IMR-90 (cell line): ENCODE measurements around the gene SPPL3. TPM values are rescaled to one million over a fixed set of nuclear protein-coding genes. Genes with fewer than 3 reads are reported as not detected.

Experiments
- ATAC-seq: fragments of 200-7000 bp; cut with Tn5 transposase; 2 replicates; pipeline ENCODE4 v1.9.1; 2020; ENCODE audit warnings: low read depth, mild to moderate bottlenecking, moderate library complexity
- BruUV-seq: library from RNA; stranded (reverse); fragments of 400-500 nt; replicated peaks from 2 replicates; lab custom pipeline; 2021; lab: Mats Ljungman, UMichigan
- CTCF ChIA-PET: fragments of 300-600 bp; formaldehyde crosslinking; extraction: SDS; loops from one replicate; lab custom pipeline; 2021; ENCODE audit warnings: antibody characterized with exemption; lab: Yijun Ruan, JAX
- POLR2A ChIA-PET: fragments of 300-600 bp; sonication (Branson Sonifier 250); formaldehyde crosslinking; loops from one replicate; lab custom pipeline; 2022; ENCODE audit warnings: antibody characterized with exemption; ENCODE audit not compliant: unreplicated experiment; lab: Charles Lee
- DNase-seq: peaks from one replicate; pipeline ENCODE4 v3.0.0; 2013
- H2AFZ ChIP-seq: replicated peaks from 2 replicates; pipeline ENCODE3; 2013; ENCODE audit warnings: low read length, mild to moderate bottlenecking; ENCODE audit not compliant: poor library complexity
- H2AK5ac ChIP-seq: 2 replicates; pipeline ENCODE4 v1.6.1; 2013; ENCODE audit warnings: low read depth, low read length, inconsistent platforms
- H2AK9ac ChIP-seq: replicated peaks from 2 replicates; pipeline ENCODE3; 2013; ENCODE audit warnings: mild to moderate bottlenecking, low read depth, low read length, moderate library complexity; ENCODE audit not compliant: poor library complexity
- H2BK120ac ChIP-seq: 2 replicates; pipeline ENCODE4 v1.6.1; 2013; ENCODE audit warnings: low read depth, low read length, inconsistent platforms
- H2BK15ac ChIP-seq: 3 replicates; pipeline ENCODE4 v1.6.1; 2013; ENCODE audit warnings: low read depth, low read length, inconsistent platforms
- H2BK20ac ChIP-seq: 2 replicates; pipeline ENCODE4 v1.6.1; 2013; ENCODE audit warnings: low read depth, mild to moderate bottlenecking, inconsistent platforms, low read length, moderate library complexity
- H2BK5ac ChIP-seq: 2 replicates; pipeline ENCODE4 v1.6.1; 2013; ENCODE audit warnings: mild to moderate bottlenecking, low read depth, low read length, inconsistent platforms; ENCODE audit not compliant: poor library complexity, severe bottlenecking
- H3K14ac ChIP-seq: replicated peaks from 2 replicates; pipeline ENCODE4 v1.6.1; 2013; ENCODE audit warnings: low read depth, low read length, inconsistent platforms
- H3K18ac ChIP-seq: 2 replicates; pipeline ENCODE4 v1.6.1; 2013; ENCODE audit warnings: low read depth, low read length, control low read depth
- H3K23ac ChIP-seq: 2 replicates; pipeline ENCODE4 v1.6.1; 2013; ENCODE audit warnings: low read depth, low read length, inconsistent platforms
- H3K27ac ChIP-seq: 2 replicates; pipeline ENCODE4 v1.5.1; 2013; ENCODE audit warnings: mild to moderate bottlenecking, control low read depth, low read length; ENCODE audit not compliant: insufficient read depth
- H3K27me3 ChIP-seq: 2 replicates; pipeline ENCODE4 v1.6.1; 2013; ENCODE audit warnings: low read length; ENCODE audit not compliant: control insufficient read depth, insufficient read depth
- H3K36me3 ChIP-seq: 2 replicates; pipeline ENCODE4 v1.6.1; 2013; ENCODE audit warnings: low read length, mixed read lengths; ENCODE audit not compliant: control insufficient read depth, insufficient read depth
- H3K4ac ChIP-seq: 2 replicates; pipeline ENCODE4 v1.6.1; 2013; ENCODE audit warnings: low read depth, low read length, inconsistent platforms
- H3K4me1 ChIP-seq: 2 replicates; pipeline ENCODE4 v1.6.1; 2013; ENCODE audit warnings: low read length, mixed read lengths; ENCODE audit not compliant: control insufficient read depth, insufficient read depth
- H3K4me2 ChIP-seq: 2 replicates; pipeline ENCODE4 v1.6.1; 2013; ENCODE audit warnings: low read depth, mild to moderate bottlenecking, control low read depth, low read length, moderate library complexity
- H3K4me3 ChIP-seq: 2 replicates; pipeline ENCODE4 v1.5.1; 2013; ENCODE audit warnings: low read depth, mild to moderate bottlenecking, control low read depth, low read length, moderate library complexity; ENCODE audit not compliant: insufficient read depth
- H3K56ac ChIP-seq: 2 replicates; pipeline ENCODE4 v1.6.1; 2013; ENCODE audit warnings: low read length, inconsistent platforms; ENCODE audit not compliant: insufficient read depth; ENCODE audit errors: extremely low read depth
- H3K79me1 ChIP-seq, 2 experiments: 2 replicates each; pipeline ENCODE4 v1.6.1; 2013; ENCODE audit warnings: low read length in 2 of 2, inconsistent platforms in 1 of 2, low read depth in 1 of 2
- H3K9ac ChIP-seq: 2 replicates; pipeline ENCODE4 v1.6.1; 2013; ENCODE audit warnings: low read depth, low read length, control low read depth
- H3K9me1 ChIP-seq: 2 replicates; pipeline ENCODE4 v1.6.1; 2013; ENCODE audit warnings: low read length, inconsistent platforms; ENCODE audit not compliant: insufficient read depth
- H3K9me3 ChIP-seq: 2 replicates; pipeline ENCODE4 v1.6.1; 2013; ENCODE audit warnings: low read length; ENCODE audit not compliant: control insufficient read depth, insufficient read depth
- H4K20me1 ChIP-seq: 2 replicates; pipeline ENCODE4 v1.6.1; 2013; ENCODE audit warnings: low read length, inconsistent platforms; ENCODE audit not compliant: insufficient read depth
- H4K5ac ChIP-seq: 2 replicates; pipeline ENCODE4 v1.6.1; 2013; ENCODE audit warnings: mild to moderate bottlenecking, low read depth, low read length, control low read depth
- H4K8ac ChIP-seq, 2 experiments: 2 replicates each; pipeline ENCODE4 v1.6.1; 2013; ENCODE audit warnings: low read depth in 2 of 2, low read length in 2 of 2, control low read depth in 1 of 2, inconsistent platforms in 1 of 2
- H4K91ac ChIP-seq: 2 replicates; pipeline ENCODE4 v1.6.1; 2013; ENCODE audit warnings: low read depth, low read length, inconsistent platforms; ENCODE audit not compliant: insufficient read depth
- BHLHE40 ChIP-seq: fragments of 150-350 bp; IDR thresholded peaks from 2 replicates; pipeline ENCODE4 v1.6.1; 2016; ENCODE audit warnings: mild to moderate bottlenecking, low read depth, low read length
- CHD1 ChIP-seq: IDR thresholded peaks from 2 replicates; pipeline ENCODE4 v1.6.1; 2012; ENCODE audit warnings: low read depth, low read length, improper control_type of control experiment
- ELK1 ChIP-seq: fragments of 150-350 bp; IDR thresholded peaks from 2 replicates; pipeline ENCODE4 v1.6.1; 2016; ENCODE audit warnings: low read depth, mild to moderate bottlenecking, low read length, moderate library complexity, borderline replicate concordance
- FOS ChIP-seq: fragments of 150-350 bp; IDR thresholded peaks from 2 replicates; pipeline ENCODE4 v1.6.1; 2016; ENCODE audit warnings: low read depth, low read length
- POLR2A ChIP-seq: IDR thresholded peaks from 2 replicates; pipeline ENCODE4 v1.6.1; 2012; ENCODE audit warnings: mild to moderate bottlenecking, low read depth, low read length
- RAD21 ChIP-seq: IDR thresholded peaks from 2 replicates; pipeline ENCODE4 v1.6.1; 2012; ENCODE audit warnings: low read length, improper control_type of control experiment
- SMC3 ChIP-seq: fragments of 150-350 bp; IDR thresholded peaks from 2 replicates; pipeline ENCODE4 v1.6.1; 2016; ENCODE audit warnings: low read depth, mild to moderate bottlenecking, antibody characterized with exemption, low read length, moderate library complexity
- WGBS, 2 experiments: methylation state at CpG; one replicate each; pipeline versions ENCODE4 v1.1.5 to v1.1.7; 2013; ENCODE audit warnings: missing lambda C conversion rate in 2 of 2; ENCODE audit not compliant: insufficient read length in 1 of 2; ENCODE audit errors: extremely low coverage in 2 of 2; 5-methylcytosine and 5-hydroxymethylcytosine counted together
- dilution Hi-C: fragments of 300-500 bp; cut with HindIII; formaldehyde crosslinking; loops from one replicate; pipeline ENCODE4 v1.14.3; 2018; ENCODE audit warnings: low sequenced_read_pairs; ENCODE audit not compliant: unreplicated experiment
- in situ Hi-C: fragments of 300-500 bp; cut with MboI; formaldehyde crosslinking; loops from 3 replicates; pipeline ENCODE4 v1.14.3; 2019; ENCODE audit warnings: low sequenced_read_pairs, inconsistent platforms, mixed read lengths
- intact Hi-C: fragments of 100-400 bp; cut with micrococcal nuclease; formaldehyde crosslinking; loops from 2 replicates; pipeline ENCODE4 v1.10.0; 2022
- polyA plus RNA-seq, 3 experiments: library from polyadenylated mRNA; depleted of rRNA; stranded (reverse); fragments of >200 nt; gene quantifications; 2 replicates each; pipeline ENCODE4 v1.2.3, GENCODE V29; 2012; ENCODE audit warnings: low replicate concordance in 1 of 3
- total RNA-seq: library from RNA; depleted of rRNA; stranded (reverse); fragments of >200 nt; gene quantifications from 2 replicates; pipeline ENCODE4 v1.2.3, GENCODE V29; 2012

SPPL3 gene
- total and polyA plus RNA-seq, 2 of the 4 experiments (the other 2 are of a cell fraction) = 1.6 to 18.0 TPM

GRCh38 chr12:120843472-120843871 lies 60.7 kb downstream of the SPPL3 start:
- Histone ChIP-seq H3K9me1 (peaks cover 9% of the 10 kb centered on the region; the same call in 1 of the 2 replicates), H3K56ac (no peak overlapping the region), H2BK5ac (no peak overlapping the region), H2AFZ (no peak overlapping the region), H2BK20ac (no peak overlapping the region), H3K4me2 (no peak overlapping the region), H4K91ac (no peak overlapping the region), H2BK15ac (no peak overlapping the region), H3K36me3 (peaks cover 3% of the 10 kb centered on the region), H3K4me3 (no peak overlapping the region), H3K27me3 (no peaks in the 10 kb centered on the region), H3K9me3 (no peaks in the 10 kb centered on the region), H3K9ac (no peak overlapping the region), H3K4ac (no peak overlapping the region), H2AK9ac (no peak overlapping the region), H3K14ac (no peak overlapping the region), H4K5ac (no peak overlapping the region), H4K20me1 (peaks cover 43% of the 10 kb centered on the region), H2BK120ac (no peak overlapping the region), H4K8ac (no peak overlapping the region), H3K18ac (no peak overlapping the region), H2AK5ac (no peak overlapping the region), H3K79me1 (peaks cover 20 to 57% of the 10 kb centered on the region in 2 experiments), H3K23ac (no peak overlapping the region), H3K27ac (no peak overlapping the region), H3K4me1 (peaks cover 7% of the 10 kb centered on the region)
- TF ChIP-seq RAD21 = no peak
- TF ChIP-seq ELK1 = no peak
- no peak for TF ChIP-seq CHD1
- no peak for TF ChIP-seq BHLHE40
- no peak for TF ChIP-seq POLR2A
- no peak for TF ChIP-seq FOS
- TF ChIP-seq SMC3 = no peak
- CTCF ChIA-PET = no interaction called here
- no CpG with 5 or more reads among the region's 6 CpGs for WGBS, 2 experiments
- intact Hi-C loops (no loop called here), dilution Hi-C loops (no loop called here), in situ Hi-C loops (no loop called here)
- ATAC-seq = no peak
- BruUV-seq = no TSS peak
- no peak for DNase-seq
- POLR2A ChIA-PET = no interaction called here
